ENCODE results near the gene TRDMT1. TPM values are rescaled to one million over a fixed set of nuclear protein-coding genes. Genes with fewer than 3 reads are reported as not detected.

TRDMT1 gene
- polyA plus RNA-seq, 3 donors = 3.1 to 6.6 (median 5.0) TPM

DNA sequence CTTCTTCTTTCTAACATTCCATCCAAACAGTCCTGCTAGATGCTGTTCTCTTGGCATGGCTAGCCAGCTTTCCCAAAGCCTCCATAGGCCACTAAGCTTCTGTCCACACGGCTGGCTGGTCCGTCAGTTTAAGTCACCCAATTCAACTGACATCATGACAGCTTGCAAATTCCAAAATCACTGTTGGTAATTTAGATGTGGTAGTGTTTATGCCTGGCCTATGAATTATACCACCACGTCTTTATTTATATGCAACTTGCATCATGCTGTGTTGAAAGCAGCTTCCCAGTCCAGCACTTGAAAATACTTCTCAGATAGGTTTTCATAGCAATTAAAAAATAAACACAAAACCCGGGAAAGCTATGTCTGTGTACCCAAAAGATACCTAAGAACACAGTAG, 24.3 kb upstream of the TRDMT1 start:
- H3K27ac ChIP-seq (ENCODE audit: low read depth in 1 of 2, low read length in 2 of 2) = no peak overlapping the region
- Mint-ChIP-seq H3K36me3 (peaks cover 25 to 33% of the 10 kb centered on the region in 2 donors), H3K27ac (peak overlapping the region in 2 of 7 donors; percentile 43 to 52), H3K4me3 (peak overlapping the region in 1 of 2 donors; percentile 11), H3K4me1 (peaks cover 45% of the 10 kb centered on the region), H3K9me3 (peaks cover 0 to 15% (median 2%) of the 10 kb centered on the region in 7 donors), H3K27me3 (ENCODE audit: low read depth in 3 of 3) (peaks cover 0 to 16% (median 2%) of the 10 kb centered on the region in 3 donors)
- no peaks in the 10 kb centered on the region for H3K9me3 ChIP-seq (replicated peaks in 1 of 2; ENCODE audit: control insufficient read depth in 1 of 2, insufficient read depth in 1 of 2, low read length in 2 of 2)
- no peak for DNase-seq
- H3K4me2 ChIP-seq (replicated peaks; ENCODE audit: extremely low read depth, low read length, poor library complexity, severe bottlenecking) = no peak overlapping the region
- H2AFZ ChIP-seq (ENCODE audit: insufficient read depth, low read depth, low read length, poor library complexity, severe bottlenecking) = no peak overlapping the region
- TF ChIP-seq, protein P1, sequence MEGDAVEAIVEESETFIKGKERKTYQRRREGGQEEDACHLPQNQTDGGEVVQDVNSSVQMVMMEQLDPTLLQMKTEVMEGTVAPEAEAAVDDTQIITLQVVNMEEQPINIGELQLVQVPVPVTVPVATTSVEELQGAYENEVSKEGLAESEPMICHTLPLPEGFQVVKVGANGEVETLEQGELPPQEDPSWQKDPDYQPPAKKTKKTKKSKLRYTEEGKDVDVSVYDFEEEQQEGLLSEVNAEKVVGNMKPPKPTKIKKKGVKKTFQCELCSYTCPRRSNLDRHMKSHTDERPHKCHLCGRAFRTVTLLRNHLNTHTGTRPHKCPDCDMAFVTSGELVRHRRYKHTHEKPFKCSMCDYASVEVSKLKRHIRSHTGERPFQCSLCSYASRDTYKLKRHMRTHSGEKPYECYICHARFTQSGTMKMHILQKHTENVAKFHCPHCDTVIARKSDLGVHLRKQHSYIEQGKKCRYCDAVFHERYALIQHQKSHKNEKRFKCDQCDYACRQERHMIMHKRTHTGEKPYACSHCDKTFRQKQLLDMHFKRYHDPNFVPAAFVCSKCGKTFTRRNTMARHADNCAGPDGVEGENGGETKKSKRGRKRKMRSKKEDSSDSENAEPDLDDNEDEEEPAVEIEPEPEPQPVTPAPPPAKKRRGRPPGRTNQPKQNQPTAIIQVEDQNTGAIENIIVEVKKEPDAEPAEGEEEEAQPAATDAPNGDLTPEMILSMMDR (IDR thresholded peaks at IDR 0.05) = no peak
- no peaks in the 10 kb centered on the region for H3K27me3 ChIP-seq (ENCODE audit: control insufficient read depth in 2 of 2, insufficient read depth in 2 of 2, low read length in 2 of 2)
- intact Hi-C loops (cut with micrococcal nuclease) = loop anchor here in 1 of 2 donors (5.0 kb wide), 1 partner anchor 149 kb away; no protein-coding TSS in a partner anchor
- H3K4me3 ChIP-seq (replicated peaks in 1 of 3; ENCODE audit: low read depth in 2 of 3, low read length in 3 of 3) = no peak overlapping the region
- 71% methylated on average over 1 of the region's 4 CpGs for WGBS (ENCODE audit: insufficient coverage)
- peaks cover under 1 to 2% of the 10 kb centered on the region in 2 donors for H3K36me3 ChIP-seq (replicated peaks in 1 of 2; ENCODE audit: control insufficient read depth in 1 of 2, insufficient read depth in 2 of 2, low read length in 2 of 2)
- peaks cover 68% of the 10 kb centered on the region for H3K79me2 ChIP-seq (ENCODE audit: insufficient read depth, low read length)
- peaks cover 38 to 41% of the 10 kb centered on the region in 2 donors for H3K4me1 ChIP-seq (ENCODE audit: control insufficient read depth in 1 of 2, insufficient read depth in 2 of 2, low read length in 2 of 2)
- H4K20me1 ChIP-seq (ENCODE audit: insufficient read depth, low read length) = peaks cover 18% of the 10 kb centered on the region
- H3K9ac ChIP-seq (ENCODE audit: insufficient read depth, low read length, poor library complexity, severe bottlenecking) = no peak overlapping the region

DNA sequence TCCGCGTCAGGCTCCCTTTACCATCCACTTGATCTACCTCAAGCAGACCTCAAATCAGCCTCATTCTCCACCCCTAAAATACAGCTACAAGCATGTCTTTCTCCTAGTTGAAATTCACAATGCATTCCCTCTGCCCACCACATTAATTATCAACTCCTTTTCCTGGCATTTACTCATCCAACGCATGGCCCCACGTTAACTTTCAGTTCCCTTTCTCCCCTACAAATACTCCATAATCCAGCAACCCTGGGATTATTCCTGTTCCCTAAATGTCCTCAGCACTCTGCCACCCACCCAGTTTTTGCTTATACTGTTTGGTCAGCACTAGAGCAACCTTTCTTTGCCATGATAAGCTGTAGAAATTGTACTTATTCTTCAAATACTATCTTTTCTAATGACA, 20.9 kb upstream of the TRDMT1 start:
- TF ChIP-seq, protein P1 (IDR thresholded peaks at IDR 0.05) = no peak
- H3K4me1 ChIP-seq (ENCODE audit: control insufficient read depth in 1 of 2, insufficient read depth in 2 of 2, low read length in 2 of 2) = peaks cover 42 to 49% of the 10 kb centered on the region in 2 donors
- no peaks in the 10 kb centered on the region for H3K27me3 ChIP-seq (ENCODE audit: control insufficient read depth in 2 of 2, insufficient read depth in 2 of 2, low read length in 2 of 2)
- Mint-ChIP-seq H3K4me3 (no peak overlapping the region), H3K27me3 (ENCODE audit: low read depth in 3 of 3) (peaks cover 0 to 2% (median 0%) of the 10 kb centered on the region in 3 donors), H3K27ac (peak overlapping the region in 5 of 7 donors; percentile 8 to 86 (median 63)), H3K9me3 (peaks cover 0 to 1% (median 0%) of the 10 kb centered on the region in 7 donors), H3K4me1 (peaks cover 52% of the 10 kb centered on the region), H3K36me3 (peaks cover 24 to 25% of the 10 kb centered on the region in 2 donors)
- no peaks in the 10 kb centered on the region for H4K20me1 ChIP-seq (ENCODE audit: insufficient read depth, low read length)
- no peak overlapping the region for H3K27ac ChIP-seq (ENCODE audit: low read depth in 1 of 2, low read length in 2 of 2)
- no peaks in the 10 kb centered on the region for H3K36me3 ChIP-seq (replicated peaks in 1 of 2; ENCODE audit: control insufficient read depth in 1 of 2, insufficient read depth in 2 of 2, low read length in 2 of 2)
- no peak overlapping the region for H2AFZ ChIP-seq (ENCODE audit: insufficient read depth, low read depth, low read length, poor library complexity, severe bottlenecking)
- H3K79me2 ChIP-seq (ENCODE audit: insufficient read depth, low read length) = peaks cover 69% of the 10 kb centered on the region
- peak in 2 of 3 donors; percentile 70 to 82 for DNase-seq
- H3K9me3 ChIP-seq (replicated peaks in 1 of 2; ENCODE audit: control insufficient read depth in 1 of 2, insufficient read depth in 1 of 2, low read length in 2 of 2) = no peaks in the 10 kb centered on the region
- H3K4me3 ChIP-seq (replicated peaks in 1 of 3; ENCODE audit: low read depth in 2 of 3, low read length in 3 of 3) = no peak overlapping the region
- intact Hi-C loops (cut with micrococcal nuclease) = no loop called here
- WGBS (ENCODE audit: insufficient coverage) = 50% methylated on average over 4 of the region's 4 CpGs
- no peak overlapping the region for H3K4me2 ChIP-seq (replicated peaks; ENCODE audit: extremely low read depth, low read length, poor library complexity, severe bottlenecking)
- H3K9ac ChIP-seq (ENCODE audit: insufficient read depth, low read length, poor library complexity, severe bottlenecking) = no peak overlapping the region
